Measurements from ENCODE around the gene KRTAP6-2.

The KRTAP6-2 gene

DNA sequence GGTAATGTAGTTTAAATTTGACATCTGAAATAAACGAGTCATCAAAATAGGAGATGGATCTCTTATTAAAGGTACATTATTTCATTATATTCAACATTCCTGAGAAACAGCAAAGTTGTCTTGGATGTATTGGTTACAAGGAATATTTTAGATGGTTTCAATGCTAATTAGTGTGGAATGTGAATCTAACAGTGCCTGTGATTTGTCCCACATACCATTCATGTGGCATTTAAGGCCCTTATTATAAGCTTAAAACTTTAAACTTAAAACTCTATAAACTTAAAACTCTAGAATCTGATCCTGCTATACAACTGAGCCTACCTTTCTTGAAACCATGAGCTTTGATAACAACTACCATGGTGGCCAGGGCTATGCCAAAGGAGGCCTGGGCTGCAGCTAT is 2.1 kb upstream of the KRTAP6-2 start, which contains the start of gene KRTAP22-1:
TSS of gene KRTAP22-1 (plus strand) at position 301 of the 400 bp plus-strand sequence.
- no peaks in the 10 kb centered on the region for H3K4me1 Mint-ChIP-seq
- H3K27me3 Mint-ChIP-seq = no peaks in the 10 kb centered on the region
- DNase-seq (no peak), ATAC-seq (no peak)
- peaks cover 6 to 18% of the 10 kb centered on the region in 2 donors for H3K9me3 Mint-ChIP-seq
- no peak within 1 kb of the TSS for H3K4me3 Mint-ChIP-seq
- H3K27ac Mint-ChIP-seq = no peak within 1 kb of the TSS

DNA sequence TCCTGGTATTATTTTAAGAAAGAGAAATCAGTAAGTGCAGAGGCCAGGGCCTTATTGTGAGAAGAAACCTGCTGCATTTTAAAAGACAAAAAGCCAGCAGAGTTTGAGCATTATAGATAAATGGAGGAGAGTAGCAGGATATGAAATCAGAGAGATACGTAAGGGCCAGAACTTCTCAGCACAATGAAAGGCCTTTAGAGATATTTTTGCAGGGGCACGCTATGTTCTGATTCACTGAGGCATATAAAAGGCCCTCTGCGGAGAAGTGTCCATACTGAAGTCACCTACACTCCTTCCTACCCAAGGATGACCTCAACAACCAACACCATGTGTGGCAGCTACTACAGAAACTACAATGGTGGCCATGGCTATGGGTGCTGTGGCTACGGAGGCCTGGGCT is 6.6 kb downstream of the KRTAP6-2 start, which contains the start of gene KRTAP6-3:
TSS of gene KRTAP6-3 (plus strand) at position 301 of the 400 bp plus-strand sequence. CDS start at position 307, 6 bp downstream.
- no peaks in the 10 kb centered on the region for H3K9me3 Mint-ChIP-seq
- H3K27me3 Mint-ChIP-seq = no peaks in the 10 kb centered on the region
- no peak for DNase-seq
- no peak within 1 kb of the TSS for H3K4me3 Mint-ChIP-seq
- no peaks in the 10 kb centered on the region for H3K4me1 Mint-ChIP-seq
- ATAC-seq = no peak
- H3K27ac Mint-ChIP-seq = no peak within 1 kb of the TSS

DNA sequence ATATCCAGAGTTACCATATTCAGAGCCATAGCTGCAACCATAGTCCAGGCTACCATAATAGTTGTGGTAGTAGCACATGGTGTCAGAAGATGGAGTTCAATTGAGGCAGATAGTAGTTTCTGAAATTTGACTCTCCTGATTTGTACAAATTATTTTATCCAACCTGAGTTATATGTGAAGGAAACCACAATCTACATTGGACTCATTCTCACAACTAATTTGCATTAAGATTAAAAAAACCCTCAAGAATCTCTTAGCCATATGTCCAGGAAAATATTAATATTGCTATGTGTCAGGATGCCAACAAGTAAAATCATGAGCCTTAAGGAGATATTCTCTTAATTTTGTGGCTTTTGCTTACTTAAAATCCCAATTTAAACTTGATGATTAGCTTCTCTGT is 8.4 kb downstream of the KRTAP6-2 start, which contains the start of gene KRTAP22-2:
TSS of gene KRTAP22-2 (minus strand) at position 101 of the 400 bp plus-strand sequence.
- ATAC-seq (no peak), DNase-seq (no peak)
- H3K27me3 Mint-ChIP-seq = no peaks in the 10 kb centered on the region
- no peaks in the 10 kb centered on the region for H3K9me3 Mint-ChIP-seq
- H3K27ac Mint-ChIP-seq = no peak within 1 kb of the TSS
- no peaks in the 10 kb centered on the region for H3K4me1 Mint-ChIP-seq
- H3K4me3 Mint-ChIP-seq = no peak within 1 kb of the TSS

DNA sequence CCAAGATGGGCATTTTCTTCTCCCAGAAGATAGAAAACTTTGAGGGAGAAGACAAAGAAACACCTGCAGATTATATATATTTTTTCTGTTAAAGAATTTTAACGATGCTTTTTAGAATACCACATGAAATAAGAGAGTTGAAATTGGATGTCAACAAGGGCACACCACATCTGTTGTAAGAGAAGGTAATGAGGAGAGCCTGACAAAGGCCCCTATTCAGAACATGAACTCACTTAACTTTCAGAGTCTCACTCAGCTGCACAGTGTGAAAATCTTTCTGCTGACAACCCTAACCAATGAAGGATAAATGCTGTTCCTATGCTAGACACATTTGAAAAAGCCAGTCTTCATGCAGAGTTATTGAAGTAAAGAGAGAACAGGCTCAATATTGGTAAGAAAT is 15.8 kb downstream of the KRTAP6-2 start:
- Mint-ChIP-seq H3K4me3 (no peak overlapping the region), H3K27me3 (no peaks in the 10 kb centered on the region)
- no peak for DNase-seq

DNA sequence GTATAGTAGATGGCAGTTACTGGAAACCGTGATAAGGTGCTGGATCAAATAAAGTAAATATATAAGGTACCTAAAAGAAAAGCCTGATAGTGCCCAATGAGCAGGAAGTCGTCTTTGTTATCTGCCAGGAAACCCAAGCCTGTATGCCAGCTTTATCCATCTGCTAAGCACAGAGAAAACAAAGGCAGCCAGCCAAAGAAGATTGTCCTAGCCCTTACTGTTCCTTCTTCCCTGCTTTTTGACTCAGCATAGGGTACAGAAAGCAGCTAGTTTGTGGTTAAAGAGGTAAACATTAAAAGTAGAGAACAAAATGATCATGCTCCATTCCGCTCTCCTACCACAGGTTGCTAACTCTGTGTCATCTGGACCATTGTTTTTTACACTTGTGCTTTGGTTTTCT is 18.6 kb downstream of the KRTAP6-2 start:
- DNase-seq = no peak
- no peaks in the 10 kb centered on the region for H3K27me3 Mint-ChIP-seq
- peaks cover 0 to 8% of the 10 kb centered on the region in 2 donors for H3K9me3 Mint-ChIP-seq
- ATAC-seq = no peak
- H3K4me1 Mint-ChIP-seq = no peaks in the 10 kb centered on the region
- H3K27ac Mint-ChIP-seq = no peak overlapping the region
- no peak overlapping the region for H3K4me3 Mint-ChIP-seq

More for the DNA sequence above, 15.8 kb downstream of the KRTAP6-2 start:
- no peak for ATAC-seq
- no peaks in the 10 kb centered on the region for H3K4me1 Mint-ChIP-seq
- no peak overlapping the region for H3K27ac Mint-ChIP-seq
- H3K9me3 Mint-ChIP-seq = peaks cover 0 to 8% of the 10 kb centered on the region in 2 donors

DNA sequence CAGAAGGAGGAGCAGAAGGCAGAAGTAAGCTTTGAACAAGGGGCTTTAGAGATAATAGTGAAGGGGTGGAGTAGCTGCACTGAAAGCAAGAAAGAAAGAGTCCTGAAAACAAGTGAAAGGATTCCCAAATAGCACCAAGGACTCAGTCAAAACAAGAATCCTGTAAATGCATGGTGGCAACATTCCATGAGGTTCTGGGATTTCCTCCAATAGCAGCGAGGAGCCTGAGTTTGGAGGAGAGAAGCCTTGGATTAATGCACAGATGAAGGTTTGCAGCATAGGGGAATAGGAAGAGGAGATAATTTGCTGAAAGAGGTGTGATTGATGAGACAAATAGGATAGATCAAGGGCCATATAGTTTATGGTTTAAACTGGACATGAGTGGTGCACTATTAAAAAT is 19.4 kb downstream of the KRTAP6-2 start:
- Mint-ChIP-seq H3K27ac (no peak overlapping the region), H3K27me3 (no peaks in the 10 kb centered on the region), H3K9me3 (peaks cover 0 to 3% of the 10 kb centered on the region in 2 donors), H3K4me3 (no peak overlapping the region), H3K4me1 (no peaks in the 10 kb centered on the region)
- ATAC-seq (no peak), DNase-seq (no peak)

DNA sequence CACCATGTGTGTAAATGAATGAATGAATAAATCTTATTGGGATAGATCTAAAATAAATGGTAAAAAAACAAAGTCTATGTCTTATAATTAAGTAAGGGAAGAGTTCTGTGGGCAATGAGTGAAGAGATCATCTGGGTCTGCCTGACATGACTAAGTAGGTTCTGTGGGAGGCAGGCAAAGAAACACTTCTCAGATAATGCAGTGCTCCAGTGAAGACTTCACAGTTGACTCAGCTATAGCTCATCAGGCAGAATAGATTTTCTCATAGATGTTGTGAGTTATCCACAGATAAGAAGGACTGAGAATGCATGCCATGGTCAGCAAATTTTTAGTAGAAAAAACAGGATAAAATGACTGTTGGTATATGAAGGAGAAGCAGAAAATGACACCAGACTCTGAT is 20.9 kb downstream of the KRTAP6-2 start:
- DNase-seq (no peak), ATAC-seq (no peak)
- no peak overlapping the region for H3K27ac Mint-ChIP-seq
- H3K9me3 Mint-ChIP-seq = no peaks in the 10 kb centered on the region
- no peak overlapping the region for H3K4me3 Mint-ChIP-seq
- no peaks in the 10 kb centered on the region for H3K27me3 Mint-ChIP-seq
- no peaks in the 10 kb centered on the region for H3K4me1 Mint-ChIP-seq

DNA sequence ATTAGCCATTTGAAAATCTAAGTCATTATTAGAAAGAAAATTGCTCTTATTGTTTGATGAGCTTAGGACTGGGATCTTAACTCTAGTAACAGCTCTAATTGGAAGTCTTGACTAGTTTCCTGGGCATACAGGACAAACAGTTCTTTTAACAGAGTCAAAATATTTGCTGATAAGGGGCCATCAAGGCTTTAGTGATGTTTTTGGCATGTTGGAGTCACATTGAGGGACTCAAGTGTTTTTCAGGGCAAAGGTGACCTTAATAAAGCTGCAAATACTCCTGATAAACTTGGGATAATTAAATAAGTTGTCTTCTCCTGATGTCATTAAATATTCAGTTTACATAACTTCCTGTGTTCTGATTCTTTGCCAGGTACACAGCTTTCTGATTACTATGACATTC is 31.1 kb downstream of the KRTAP6-2 start:
- H3K9me3 Mint-ChIP-seq = peaks cover 7 to 10% of the 10 kb centered on the region in 2 donors
- no peaks in the 10 kb centered on the region for H3K27me3 Mint-ChIP-seq
- no peak overlapping the region for H3K4me3 Mint-ChIP-seq
- no peaks in the 10 kb centered on the region for H3K4me1 Mint-ChIP-seq
- no peak overlapping the region for H3K27ac Mint-ChIP-seq
- no peak for DNase-seq
- ATAC-seq = no peak

DNA sequence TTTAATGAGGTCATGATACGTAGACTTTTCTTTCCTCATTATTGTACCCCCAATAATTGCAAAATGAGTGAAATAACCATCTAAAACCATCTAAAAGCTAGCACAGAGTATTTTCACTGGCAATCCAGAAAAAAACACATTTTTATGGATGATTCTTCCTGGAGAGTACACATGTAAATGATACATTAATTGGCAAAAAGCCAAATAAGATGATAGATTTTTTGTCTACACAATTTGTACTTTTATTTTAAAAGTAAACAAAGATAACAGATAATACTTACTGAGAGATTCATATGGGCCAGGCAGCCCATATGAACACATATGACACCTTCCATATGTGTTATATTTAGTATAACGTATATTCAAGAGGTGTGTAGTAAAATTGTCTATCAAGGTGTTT is 35.1 kb downstream of the KRTAP6-2 start:
- ATAC-seq = no peak

DNA sequence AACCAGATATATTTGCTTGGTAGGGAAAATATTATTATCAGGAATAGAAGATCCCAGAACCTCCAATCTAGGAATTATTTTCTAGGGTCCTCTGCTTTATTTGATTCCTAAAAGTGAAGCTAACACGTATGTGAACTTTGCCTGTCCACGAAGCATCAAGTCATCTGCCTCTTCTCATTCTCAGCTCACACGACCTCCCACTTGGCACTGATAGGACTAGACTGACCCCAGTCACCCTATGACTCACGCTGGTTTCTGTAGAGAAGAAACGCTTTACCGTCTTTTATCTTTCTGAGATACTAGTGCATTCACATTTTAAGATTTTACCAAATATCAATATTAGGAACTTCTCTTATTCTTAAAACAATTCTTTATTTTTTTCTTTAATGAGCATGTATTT is 35.6 kb downstream of the KRTAP6-2 start:
- Mint-ChIP-seq H3K4me3 (no peak overlapping the region), H3K9me3 (peaks cover 0 to 6% of the 10 kb centered on the region in 2 donors), H3K4me1 (no peaks in the 10 kb centered on the region), H3K27me3 (no peaks in the 10 kb centered on the region), H3K27ac (no peak overlapping the region)
- DNase-seq (no peak), ATAC-seq (no peak)

More for the DNA sequence above, 35.1 kb downstream of the KRTAP6-2 start:
- no peak for DNase-seq
- peaks cover 0 to 6% of the 10 kb centered on the region in 2 donors for H3K9me3 Mint-ChIP-seq
- no peaks in the 10 kb centered on the region for H3K27me3 Mint-ChIP-seq
- H3K4me3 Mint-ChIP-seq = no peak overlapping the region
- H3K4me1 Mint-ChIP-seq = no peaks in the 10 kb centered on the region
- H3K27ac Mint-ChIP-seq = no peak overlapping the region

DNA sequence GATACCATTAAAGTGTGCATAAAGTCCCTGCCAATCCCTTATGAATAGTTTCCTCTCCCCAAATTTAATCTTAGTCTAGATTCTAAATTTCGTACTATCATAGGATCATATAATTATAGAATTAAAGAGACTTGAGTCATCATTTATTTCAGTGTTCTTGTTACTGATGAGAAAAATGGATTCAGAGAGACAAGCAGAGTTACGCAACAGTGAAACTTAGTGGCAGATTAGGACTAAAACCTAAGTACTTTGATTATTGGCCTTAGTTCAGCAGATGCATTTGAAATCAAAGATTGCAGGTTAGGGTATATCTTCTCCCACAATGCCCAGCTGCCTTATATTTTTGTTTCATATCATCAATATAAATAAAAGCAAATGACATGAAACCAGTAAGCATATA is 36.7 kb downstream of the KRTAP6-2 start:
- Mint-ChIP-seq H3K4me3 (no peak overlapping the region), H3K27ac (no peak overlapping the region), H3K27me3 (no peaks in the 10 kb centered on the region), H3K4me1 (no peaks in the 10 kb centered on the region), H3K9me3 (peaks cover 0 to 6% of the 10 kb centered on the region in 2 donors)
- ATAC-seq = no peak
- DNase-seq = no peak

DNA sequence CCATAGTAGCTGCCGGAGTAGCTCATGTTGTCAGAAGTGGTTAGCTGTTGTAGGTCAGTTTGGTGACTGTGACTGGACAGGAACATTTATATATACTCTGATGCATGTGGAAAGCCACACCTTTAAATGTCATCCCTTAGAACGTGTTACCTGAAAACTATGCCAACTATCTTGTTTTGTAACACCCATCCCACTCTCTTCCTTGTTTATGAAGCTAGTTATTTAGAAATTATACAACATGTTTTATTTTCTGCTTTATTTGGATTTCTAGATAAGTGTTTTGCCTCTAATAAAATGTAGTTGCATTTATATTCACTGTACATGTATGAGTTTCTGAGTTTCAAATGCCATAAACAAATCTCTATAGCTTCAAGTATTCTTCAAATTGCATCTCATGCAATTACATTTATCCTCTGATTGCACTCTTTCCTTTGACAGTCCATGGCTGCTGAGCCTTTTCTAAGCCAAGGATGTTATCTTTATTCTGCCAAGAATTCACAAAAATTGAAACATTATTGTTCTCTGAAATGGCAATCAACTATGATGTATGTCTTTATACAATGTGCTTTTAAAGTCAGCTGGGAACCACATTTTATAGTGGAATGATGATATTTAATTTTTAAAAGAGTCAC is 37.3 kb downstream of the KRTAP6-2 start, which contains the start of gene KRTAP19-7:
TSS of gene KRTAP19-7 (minus strand) at position 51 of the 632 bp plus-strand sequence. CDS start at position 26, 25 bp downstream.
- H3K27ac Mint-ChIP-seq = no peak within 1 kb of the TSS
- peaks cover 0 to 6% of the 10 kb centered on the region in 2 donors for H3K9me3 Mint-ChIP-seq
- H3K4me3 Mint-ChIP-seq = no peak within 1 kb of the TSS
- no peaks in the 10 kb centered on the region for H3K4me1 Mint-ChIP-seq
- DNase-seq = no peak
- H3K27me3 Mint-ChIP-seq = no peaks in the 10 kb centered on the region
- no peak for ATAC-seq

DNA sequence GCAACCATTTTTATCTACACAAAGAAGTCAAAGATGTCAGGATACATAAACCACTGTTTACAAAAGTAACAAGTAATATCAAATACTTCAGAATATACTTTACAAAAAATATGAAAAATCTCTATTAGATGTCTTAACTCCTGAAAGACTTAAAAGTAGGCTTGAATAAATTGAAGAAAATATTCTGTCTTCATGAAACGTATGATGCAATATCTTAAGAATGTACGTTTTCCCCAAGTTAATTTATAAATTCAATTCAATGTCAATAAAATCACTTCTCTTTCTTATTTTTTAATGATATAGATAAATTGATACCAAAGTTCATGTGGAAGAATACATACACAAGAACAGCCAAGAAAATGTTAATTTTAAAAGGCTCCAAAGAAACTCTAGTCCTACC is 43.6 kb downstream of the KRTAP6-2 start:
- Mint-ChIP-seq H3K27me3 (no peaks in the 10 kb centered on the region), H3K9me3 (peaks cover 0 to 13% of the 10 kb centered on the region in 2 donors), H3K27ac (no peak overlapping the region), H3K4me1 (no peaks in the 10 kb centered on the region), H3K4me3 (no peak overlapping the region)
- ATAC-seq (no peak), DNase-seq (no peak)

DNA sequence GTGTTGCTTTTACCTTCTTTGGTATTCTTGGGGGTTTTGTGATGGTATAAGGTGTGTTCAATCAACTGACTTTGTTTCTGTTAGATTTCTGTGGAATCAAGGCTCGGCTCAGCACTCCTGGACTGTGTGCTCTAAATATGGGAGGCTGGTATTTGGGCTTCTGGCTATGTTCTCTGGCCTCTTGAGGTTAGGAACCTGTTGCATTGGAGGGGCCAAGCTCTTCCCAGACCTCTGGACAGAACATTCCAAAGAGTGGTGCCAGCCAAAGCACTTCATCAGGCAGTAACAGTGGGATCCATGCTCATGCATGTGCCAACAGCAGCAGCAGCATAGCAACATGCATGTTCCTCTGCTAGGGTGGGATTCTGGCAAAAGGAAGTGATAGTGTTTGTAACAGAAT is 45.9 kb downstream of the KRTAP6-2 start:
- Mint-ChIP-seq H3K4me1 (no peaks in the 10 kb centered on the region), H3K9me3 (peaks cover 0 to 6% of the 10 kb centered on the region in 2 donors), H3K27me3 (no peaks in the 10 kb centered on the region), H3K27ac (no peak overlapping the region), H3K4me3 (no peak overlapping the region)
- ATAC-seq = no peak
- DNase-seq = no peak
